Measurements from ENCODE around the gene HOXC6. TPM values are rescaled to one million over a fixed set of nuclear protein-coding genes. Genes with fewer than 3 reads are reported as not detected.
A peak's percentile ranks its signal among the peaks of the same experiment; 100 is the strongest.

Gene HOXC6
- total RNA-seq, 4 donors from 2014 or later = 0.21 to 1.1 (median 0.30) TPM; not detected in 1

GRCh38 chr12:54051874-54052437 lies 23.7 kb downstream of the HOXC6 start:
- Histone ChIP-seq H3K9me3 (no peaks in the 10 kb centered on the region), H3K27ac (peak overlapping the region; percentile 84 to 96 (median 90)), H3K4me1 (peaks cover 13 to 95% (median 22%) of the 10 kb centered on the region in 3 donors), H3K36me3 (no peaks in the 10 kb centered on the region), H3K4me3 (peak overlapping the region in 3 of 4 donors; percentile 68 to 76 (median 70)), H3K27me3 (peaks cover 0 to 74% (median 2%) of the 10 kb centered on the region in 4 donors)
- TF ChIP-seq POLR2A (IDR thresholded peaks at IDR 0.05) (no peak), CTCF (IDR thresholded peaks at IDR 0.05) (no peak)
- no peak for DNase-seq
- intact Hi-C loops (cut with DNase I) = no loop called here
- 14 to 45% methylated on average over 22 to 24 of the region's 24 CpGs for WGBS, 2 donors

- intact Hi-C loops (cut with DNase I) = no loop called here
- Histone ChIP-seq H3K4me3 (peak overlapping the region in 3 of 4 donors; percentile 68 to 76 (median 70)), H3K36me3 (no peaks in the 10 kb centered on the region), H3K27ac (peak overlapping the region; percentile 84 to 96 (median 90)), H3K4me1 (peaks cover 11 to 93% (median 22%) of the 10 kb centered on the region in 3 donors), H3K27me3 (peaks cover 0 to 69% (median 2%) of the 10 kb centered on the region in 4 donors), H3K9me3 (no peaks in the 10 kb centered on the region)
- 17 to 25% methylated on average over 6 to 8 of the region's 10 CpGs for WGBS, 2 donors
- DNase-seq = no peak
- TF ChIP-seq POLR2A (IDR thresholded peaks at IDR 0.05) (no peak), CTCF (IDR thresholded peaks at IDR 0.05) (no peak)
These were observed 24.3 kb downstream of the HOXC6 start for GRCh38 chr12:54052438-54053002.

DNA sequence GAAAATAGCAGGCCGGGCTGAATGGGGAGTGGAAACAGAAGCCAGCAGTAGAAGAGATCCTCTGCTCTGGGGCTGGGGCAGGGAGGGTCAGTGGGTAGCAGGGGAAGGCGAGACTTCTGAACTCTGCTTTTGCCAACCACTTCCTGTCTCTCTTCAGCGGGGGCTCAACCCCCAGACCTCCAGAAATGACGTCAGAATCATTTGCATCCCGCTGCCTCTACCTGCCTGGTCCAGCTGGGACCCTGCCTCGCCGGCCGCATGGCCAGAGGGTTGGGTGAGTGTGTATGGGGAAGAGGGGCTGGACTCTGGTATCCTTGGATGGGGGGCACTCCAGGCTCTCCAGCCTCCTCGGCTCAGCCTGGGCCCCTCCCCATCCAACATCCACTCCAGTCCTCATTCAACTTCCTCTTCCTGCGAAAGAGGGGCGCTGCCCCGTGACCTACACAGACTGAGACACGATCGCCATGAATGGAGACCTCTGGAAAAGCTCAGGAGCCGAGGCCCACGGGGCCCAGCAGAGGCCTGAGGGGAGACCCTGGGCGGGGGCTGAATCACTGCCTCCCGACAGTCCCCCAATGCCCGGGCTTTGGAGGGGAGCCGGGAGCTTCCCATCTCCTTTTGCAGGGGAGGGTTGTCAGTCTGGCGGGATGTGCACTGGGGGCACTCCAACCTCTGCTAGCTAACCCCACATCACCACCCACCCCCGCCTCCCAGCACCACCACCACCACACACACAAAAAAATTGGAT lies 24.9 kb downstream of the HOXC6 start:
- H3K4me1 ChIP-seq = peaks cover 11 to 88% (median 22%) of the 10 kb centered on the region in 3 donors
- intact Hi-C loops (cut with DNase I) = no loop called here
- peak overlapping the region; percentile 53 to 76 (median 69) for H3K4me3 ChIP-seq
- H3K27ac ChIP-seq = peak overlapping the region; percentile 84 to 96 (median 90)
- H3K9me3 ChIP-seq = no peaks in the 10 kb centered on the region
- WGBS, 2 donors = 0% methylated on average over 3 of the region's 22 CpGs; no CpG with 5 or more reads in 1 of the 2 donors
- DNase-seq = no peak
- H3K27me3 ChIP-seq = peaks cover 0 to 65% (median 0%) of the 10 kb centered on the region in 4 donors
- no peaks in the 10 kb centered on the region for H3K36me3 ChIP-seq
- TF ChIP-seq CTCF (IDR thresholded peaks at IDR 0.05) (no peak), POLR2A (IDR thresholded peaks at IDR 0.05) (no peak)

DNA sequence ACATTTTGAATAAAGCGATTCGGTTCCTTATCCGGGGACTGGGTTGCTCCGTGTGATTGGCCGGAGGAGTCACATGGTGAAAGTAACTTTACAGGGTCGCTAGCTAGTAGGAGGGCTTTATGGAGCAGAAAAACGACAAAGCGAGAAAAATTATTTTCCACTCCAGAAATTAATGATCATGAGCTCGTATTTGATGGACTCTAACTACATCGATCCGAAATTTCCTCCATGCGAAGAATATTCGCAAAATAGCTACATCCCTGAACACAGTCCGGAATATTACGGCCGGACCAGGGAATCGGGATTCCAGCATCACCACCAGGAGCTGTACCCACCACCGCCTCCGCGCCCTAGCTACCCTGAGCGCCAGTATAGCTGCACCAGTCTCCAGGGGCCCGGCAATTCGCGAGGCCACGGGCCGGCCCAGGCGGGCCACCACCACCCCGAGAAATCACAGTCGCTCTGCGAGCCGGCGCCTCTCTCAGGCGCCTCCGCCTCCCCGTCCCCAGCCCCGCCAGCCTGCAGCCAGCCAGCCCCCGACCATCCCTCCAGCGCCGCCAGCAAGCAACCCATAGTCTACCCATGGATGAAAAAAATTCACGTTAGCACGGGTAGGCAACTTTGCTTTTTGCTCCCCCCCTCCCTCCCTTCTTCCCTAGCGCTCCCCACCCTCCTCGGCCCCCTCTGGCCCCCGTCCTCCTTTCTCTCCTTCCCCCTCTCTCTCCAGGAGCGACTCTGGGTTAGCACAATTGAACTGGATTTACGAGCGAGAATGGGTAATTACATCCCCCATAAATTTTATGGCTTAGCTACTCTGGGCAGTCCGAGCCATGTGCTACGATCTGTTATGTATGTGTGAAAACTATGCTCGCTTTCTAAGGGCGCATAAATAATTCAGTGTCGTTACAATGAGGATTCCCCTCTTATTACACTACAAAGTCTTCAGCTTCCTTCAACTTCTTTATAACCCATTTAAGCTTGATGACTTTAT lies 25.8 kb downstream of the HOXC6 start, which contains the start of gene HOXC4:
TSS of gene HOXC4 (plus strand) at position 85 of the 991 bp plus-strand sequence. CDS start at position 173, 88 bp downstream.
- TF ChIP-seq POLR2A (IDR thresholded peaks at IDR 0.05) (no peak), CTCF (IDR thresholded peaks at IDR 0.05) (peak in 1 of 6 experiments; percentile 6)
- H3K27ac ChIP-seq = peak within 1 kb of the TSS; percentile 84 to 96 (median 90)

More for the DNA sequence above, 25.8 kb downstream of the HOXC6 start, which contains the start of gene HOXC4:
- Histone ChIP-seq H3K27me3 (peaks cover 0 to 56% (median 0%) of the 10 kb centered on the region in 4 donors), H3K36me3 (no peaks in the 10 kb centered on the region), H3K9me3 (no peaks in the 10 kb centered on the region), H3K4me3 (peak within 1 kb of the TSS; percentile 53 to 76 (median 69)), H3K4me1 (peaks cover 11 to 80% (median 22%) of the 10 kb centered on the region in 3 donors)
- intact Hi-C loops (cut with DNase I) = no loop called here
- DNase-seq = no peak
- WGBS, 2 donors = 3 to 4% methylated on average over 27 to 31 of the region's 52 CpGs

All from esophagus squamous epithelium (tissue), 5 donors.